GM12865 (cell line): ENCODE data around the gene CHN1.

Experiments
- DNase-seq: peaks from one replicate; pipeline ENCODE4 v3.0.0; 2010; ENCODE audit warnings: low read depth
- H3K4me3 ChIP-seq: 2 replicates; pipeline ENCODE4 v1.5.1; 2011; ENCODE audit warnings: mild to moderate bottlenecking, low read depth, low read length, control low read depth
- TF ChIP-seq, protein P1 (sequence below): IDR thresholded peaks from 2 replicates; pipeline ENCODE4 v1.5.1; 2011; ENCODE audit warnings: low read length, control low read depth, low read depth, inconsistent platforms; ENCODE audit not compliant: insufficient read depth; ENCODE audit errors: missing control alignments

The CHN1 gene

DNA sequence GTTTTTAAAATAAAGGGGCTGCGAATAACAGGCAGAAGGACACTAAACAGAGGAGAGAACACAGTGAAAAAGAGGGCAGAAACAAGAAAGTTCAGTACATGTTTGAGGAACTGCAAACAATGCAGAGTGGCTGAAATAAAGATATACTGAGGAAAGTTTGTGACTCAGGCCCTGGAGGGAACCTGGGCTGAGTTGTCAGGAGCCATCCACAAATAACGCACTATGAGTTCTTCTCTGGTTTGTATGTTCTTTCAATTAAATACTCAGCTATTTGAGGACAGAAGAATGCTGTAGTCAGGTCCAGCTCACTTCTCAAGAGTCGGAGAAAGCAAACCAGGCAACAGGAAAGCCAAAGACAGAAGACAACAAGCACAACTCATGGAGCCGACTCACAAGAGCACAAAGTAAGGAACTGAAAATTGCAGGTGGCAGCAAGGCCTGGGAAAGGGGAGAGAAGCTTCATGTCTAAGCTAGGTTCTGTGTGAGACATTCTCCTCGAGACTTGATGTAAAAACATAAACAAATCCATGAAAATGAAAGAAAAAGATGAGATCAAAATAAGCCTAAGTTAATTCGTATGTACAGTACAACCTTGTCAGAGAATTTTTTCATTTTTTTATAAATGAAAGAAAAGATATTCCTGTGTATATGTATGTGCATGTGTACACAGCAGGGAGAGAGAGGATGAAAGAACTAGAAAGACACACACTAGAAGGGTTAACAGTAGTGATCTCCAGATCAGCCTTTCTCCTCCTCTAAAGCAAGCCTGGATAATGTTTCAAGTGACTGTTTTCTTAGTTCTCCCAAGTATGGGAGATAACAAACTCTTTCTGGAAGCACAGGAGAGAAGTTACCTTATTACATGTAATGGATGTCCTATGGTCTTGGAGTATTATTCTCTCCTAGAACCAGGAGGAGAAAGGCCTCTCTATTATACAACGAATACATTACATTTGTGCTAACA, 41.5 kb downstream of the CHN1 start:
- no peak overlapping the region for H3K4me3 ChIP-seq
- no peak for DNase-seq
- TF ChIP-seq, protein P1, sequence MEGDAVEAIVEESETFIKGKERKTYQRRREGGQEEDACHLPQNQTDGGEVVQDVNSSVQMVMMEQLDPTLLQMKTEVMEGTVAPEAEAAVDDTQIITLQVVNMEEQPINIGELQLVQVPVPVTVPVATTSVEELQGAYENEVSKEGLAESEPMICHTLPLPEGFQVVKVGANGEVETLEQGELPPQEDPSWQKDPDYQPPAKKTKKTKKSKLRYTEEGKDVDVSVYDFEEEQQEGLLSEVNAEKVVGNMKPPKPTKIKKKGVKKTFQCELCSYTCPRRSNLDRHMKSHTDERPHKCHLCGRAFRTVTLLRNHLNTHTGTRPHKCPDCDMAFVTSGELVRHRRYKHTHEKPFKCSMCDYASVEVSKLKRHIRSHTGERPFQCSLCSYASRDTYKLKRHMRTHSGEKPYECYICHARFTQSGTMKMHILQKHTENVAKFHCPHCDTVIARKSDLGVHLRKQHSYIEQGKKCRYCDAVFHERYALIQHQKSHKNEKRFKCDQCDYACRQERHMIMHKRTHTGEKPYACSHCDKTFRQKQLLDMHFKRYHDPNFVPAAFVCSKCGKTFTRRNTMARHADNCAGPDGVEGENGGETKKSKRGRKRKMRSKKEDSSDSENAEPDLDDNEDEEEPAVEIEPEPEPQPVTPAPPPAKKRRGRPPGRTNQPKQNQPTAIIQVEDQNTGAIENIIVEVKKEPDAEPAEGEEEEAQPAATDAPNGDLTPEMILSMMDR = no peak

DNA sequence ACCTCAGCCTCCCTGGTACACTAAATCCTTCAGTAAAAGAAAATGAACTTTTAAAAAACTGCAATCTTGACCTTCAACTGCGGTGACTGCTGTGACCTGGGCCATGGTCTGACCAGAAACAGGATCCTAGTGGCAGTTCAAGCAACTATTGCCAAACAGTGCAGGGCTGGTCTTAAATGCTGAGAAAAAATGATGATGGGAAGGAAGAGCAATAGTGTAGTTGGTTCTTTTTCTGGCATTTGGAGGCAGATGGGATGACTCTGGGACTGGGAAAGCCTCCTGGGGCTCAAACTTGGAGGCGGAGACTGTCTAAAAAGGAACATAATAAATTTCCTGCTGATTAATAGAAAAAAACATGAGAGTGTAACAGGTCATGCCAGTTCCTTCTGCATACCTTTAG, 45.4 kb downstream of the CHN1 start:
- no peak overlapping the region for H3K4me3 ChIP-seq
- TF ChIP-seq, protein P1 = no peak
- no peak for DNase-seq

DNA sequence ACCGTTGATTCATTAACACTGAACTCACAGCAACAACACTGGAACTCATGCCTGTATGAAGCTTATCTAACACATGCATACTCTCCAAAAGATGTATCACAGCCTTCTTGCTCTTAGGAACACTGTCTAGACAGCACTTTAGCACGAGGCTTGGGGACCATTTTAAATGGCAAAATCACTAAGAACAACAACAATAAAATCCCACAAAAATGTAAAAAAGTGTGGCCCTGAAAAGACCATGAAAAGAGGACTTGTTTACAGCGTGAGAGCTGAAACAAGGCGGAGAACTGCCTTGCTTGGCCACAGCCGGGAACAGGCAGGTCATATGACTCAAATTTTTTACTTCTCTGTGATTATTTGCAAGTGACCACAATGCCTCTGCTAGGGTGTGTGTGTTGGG, 48.1 kb downstream of the CHN1 start:
- H3K4me3 ChIP-seq = no peak overlapping the region

DNA sequence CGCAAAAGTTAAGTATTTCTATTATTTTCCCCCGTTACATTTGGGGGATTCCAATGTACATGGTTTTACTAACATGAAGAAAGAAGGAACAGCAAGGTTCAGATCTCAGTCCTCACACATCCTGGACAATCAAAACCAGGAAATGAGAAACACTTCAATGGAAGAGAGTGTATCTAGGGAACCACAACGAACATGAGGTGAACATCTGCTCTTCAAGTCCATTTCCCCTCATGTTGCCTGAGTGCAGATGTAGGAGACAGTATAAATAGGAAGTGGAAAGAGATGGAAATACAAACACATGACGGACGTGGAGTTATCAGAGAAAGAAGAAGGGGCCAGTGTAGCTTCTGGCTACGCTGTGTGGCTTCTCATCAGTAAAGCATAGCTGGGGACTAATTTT, 52.6 kb downstream of the CHN1 start:
- TF ChIP-seq, protein P1 = no peak
- no peak for DNase-seq
- H3K4me3 ChIP-seq = no peak overlapping the region

More for the DNA sequence above, 48.1 kb downstream of the CHN1 start:
- DNase-seq = no peak
- TF ChIP-seq, protein P1 = no peak

DNA sequence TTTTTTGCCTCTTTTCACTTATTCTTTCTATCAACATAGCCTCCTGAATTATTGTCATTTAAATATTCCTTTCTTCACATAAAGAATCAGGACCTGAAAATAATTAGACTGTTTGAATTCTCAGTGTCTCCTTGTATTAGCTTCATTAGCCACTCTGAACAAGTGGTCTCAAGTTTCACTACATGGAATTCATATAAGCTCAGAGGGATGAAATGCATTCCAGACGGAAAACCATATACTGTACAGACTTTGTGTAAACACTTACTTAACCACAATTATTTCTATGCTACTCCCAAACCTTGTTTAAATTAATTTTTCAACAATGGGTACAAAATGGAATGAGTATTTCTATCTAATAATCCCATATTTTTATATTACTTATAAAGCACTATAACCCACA, 53.4 kb downstream of the CHN1 start:
- DNase-seq = no peak

DNA sequence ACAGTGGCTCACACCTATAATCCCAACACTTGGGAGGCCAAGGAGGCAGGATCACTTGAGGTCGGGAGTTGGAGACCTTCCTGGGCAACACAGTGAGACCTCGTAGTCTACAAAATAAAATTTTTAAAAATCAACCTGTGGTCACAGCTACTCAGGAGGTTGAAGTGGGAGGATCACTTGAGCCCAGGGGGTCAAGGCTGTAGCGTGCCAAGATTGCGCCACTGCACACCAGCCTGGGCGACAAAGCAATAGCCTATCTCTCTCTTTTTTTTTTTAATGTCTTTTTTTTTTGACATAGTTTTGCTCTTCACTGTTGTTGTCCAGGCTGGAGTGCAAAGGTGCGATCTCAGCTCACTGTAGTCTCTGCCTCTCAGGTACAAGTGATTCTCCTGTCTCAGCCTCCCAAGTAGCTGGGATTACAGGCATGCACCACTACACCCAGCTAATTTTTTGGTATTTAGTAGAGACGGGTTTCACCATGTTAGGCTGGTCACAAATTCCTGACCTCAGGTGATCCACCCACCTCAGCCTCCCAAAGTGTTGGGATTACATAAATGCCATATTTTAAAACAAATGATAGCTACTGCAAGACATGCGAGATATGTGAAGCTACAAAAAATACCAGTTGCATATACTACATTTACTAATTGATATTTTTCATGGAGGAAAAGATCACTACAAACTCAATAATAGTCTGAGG, 55.0 kb downstream of the CHN1 start:
- no peak for DNase-seq
- TF ChIP-seq, protein P1 = no peak
- no peak overlapping the region for H3K4me3 ChIP-seq

More for the DNA sequence above, 53.4 kb downstream of the CHN1 start:
- TF ChIP-seq, protein P1 = no peak
- no peak overlapping the region for H3K4me3 ChIP-seq
